Measurements from ENCODE around the gene C21orf91. TPM values are rescaled to one million over a fixed set of nuclear protein-coding genes. Genes with fewer than 3 reads are reported as not detected.

C21orf91 gene
- total RNA-seq, 6 experiments from 2014 or later: 3.2 to 6.3 (median 4.3) TPM

DNA sequence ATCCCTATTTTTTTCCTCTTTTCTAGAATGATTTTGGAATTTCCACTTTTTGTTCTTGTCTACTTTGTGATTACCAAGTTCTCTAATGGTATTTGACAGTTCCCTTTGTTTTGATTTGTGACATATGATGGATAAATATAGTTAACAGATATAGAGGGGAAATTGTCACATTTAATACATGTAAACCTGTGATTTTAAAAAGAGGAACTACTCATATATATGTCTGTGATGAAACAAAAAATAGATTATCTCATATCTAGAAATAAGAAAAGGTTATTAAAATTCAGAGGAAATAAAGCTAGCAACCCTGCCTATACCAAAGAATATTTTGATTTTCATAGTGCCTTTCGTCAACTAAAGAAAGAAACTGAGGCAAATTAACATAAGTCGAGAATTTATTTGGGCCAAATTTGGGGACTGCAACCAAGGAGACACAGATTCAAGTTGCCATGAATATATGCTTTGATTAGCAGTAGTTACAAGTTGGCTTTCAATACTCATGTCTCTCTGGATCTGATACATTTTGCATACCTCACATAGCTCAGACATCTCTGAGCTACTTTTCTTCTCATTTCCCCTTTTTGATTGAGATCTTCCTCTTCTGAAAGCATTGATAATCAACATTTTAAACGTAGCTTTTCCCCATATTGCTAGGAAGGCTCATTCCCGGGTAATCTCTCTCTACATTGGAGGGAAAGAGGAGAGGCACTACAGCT is 15.6 kb upstream of the C21orf91 start:
- WGBS (ENCODE audit: insufficient coverage, low coverage, low lambda C conversion rate, missing lambda C conversion rate): 32% methylated on average over 4 of the region's 4 CpGs
- Histone ChIP-seq H3K27ac (no peak overlapping the region), H3K4me3 (no peak overlapping the region), H3K27me3 (no peaks in the 10 kb centered on the region), H3K4me1 (no peaks in the 10 kb centered on the region), H3K36me3 (no peaks in the 10 kb centered on the region), H3K9me3 (no peaks in the 10 kb centered on the region)
- intact Hi-C loops (cut with DNase I): no loop called here
- no peak for TF ChIP-seq POLR2A (IDR thresholded peaks at IDR 0.05)
- TF ChIP-seq, protein P1, sequence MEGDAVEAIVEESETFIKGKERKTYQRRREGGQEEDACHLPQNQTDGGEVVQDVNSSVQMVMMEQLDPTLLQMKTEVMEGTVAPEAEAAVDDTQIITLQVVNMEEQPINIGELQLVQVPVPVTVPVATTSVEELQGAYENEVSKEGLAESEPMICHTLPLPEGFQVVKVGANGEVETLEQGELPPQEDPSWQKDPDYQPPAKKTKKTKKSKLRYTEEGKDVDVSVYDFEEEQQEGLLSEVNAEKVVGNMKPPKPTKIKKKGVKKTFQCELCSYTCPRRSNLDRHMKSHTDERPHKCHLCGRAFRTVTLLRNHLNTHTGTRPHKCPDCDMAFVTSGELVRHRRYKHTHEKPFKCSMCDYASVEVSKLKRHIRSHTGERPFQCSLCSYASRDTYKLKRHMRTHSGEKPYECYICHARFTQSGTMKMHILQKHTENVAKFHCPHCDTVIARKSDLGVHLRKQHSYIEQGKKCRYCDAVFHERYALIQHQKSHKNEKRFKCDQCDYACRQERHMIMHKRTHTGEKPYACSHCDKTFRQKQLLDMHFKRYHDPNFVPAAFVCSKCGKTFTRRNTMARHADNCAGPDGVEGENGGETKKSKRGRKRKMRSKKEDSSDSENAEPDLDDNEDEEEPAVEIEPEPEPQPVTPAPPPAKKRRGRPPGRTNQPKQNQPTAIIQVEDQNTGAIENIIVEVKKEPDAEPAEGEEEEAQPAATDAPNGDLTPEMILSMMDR (IDR thresholded peaks at IDR 0.05): no peak
- DNase-seq (no peak), ATAC-seq (no peak)

DNA sequence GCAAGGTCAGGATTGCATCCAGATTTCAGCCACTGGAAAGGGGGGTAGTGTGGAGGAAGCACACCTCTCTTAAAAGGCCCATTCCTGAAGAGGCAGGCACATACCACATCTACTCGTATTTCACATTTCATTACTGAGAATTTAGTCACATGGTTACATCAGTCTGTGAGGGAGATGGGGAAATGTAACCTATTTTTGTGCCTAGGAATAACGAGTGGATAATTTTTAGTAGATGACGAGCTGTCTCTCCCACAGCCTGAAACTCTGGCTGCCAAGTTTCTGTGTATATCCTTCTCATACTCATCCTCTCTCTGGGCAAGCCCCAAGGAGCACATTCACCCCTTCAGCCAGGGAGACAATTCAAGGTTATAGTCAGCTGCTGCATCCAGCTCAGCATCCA is 10.3 kb upstream of the C21orf91 start:
- no peak for DNase-seq
- TF ChIP-seq, protein P1 (IDR thresholded peaks at IDR 0.05): no peak
- TF ChIP-seq POLR2A (IDR thresholded peaks at IDR 0.05): no peak
- intact Hi-C loops (cut with DNase I): no loop called here
- Histone ChIP-seq H3K27me3 (no peaks in the 10 kb centered on the region), H3K4me1 (no peaks in the 10 kb centered on the region), H3K4me3 (no peak overlapping the region), H3K36me3 (no peaks in the 10 kb centered on the region), H3K9me3 (no peaks in the 10 kb centered on the region), H3K27ac (no peak overlapping the region)
- ATAC-seq: no peak
- 81% methylated on average over 3 of the region's 3 CpGs for WGBS (ENCODE audit: insufficient coverage, low coverage, low lambda C conversion rate, missing lambda C conversion rate)

DNA sequence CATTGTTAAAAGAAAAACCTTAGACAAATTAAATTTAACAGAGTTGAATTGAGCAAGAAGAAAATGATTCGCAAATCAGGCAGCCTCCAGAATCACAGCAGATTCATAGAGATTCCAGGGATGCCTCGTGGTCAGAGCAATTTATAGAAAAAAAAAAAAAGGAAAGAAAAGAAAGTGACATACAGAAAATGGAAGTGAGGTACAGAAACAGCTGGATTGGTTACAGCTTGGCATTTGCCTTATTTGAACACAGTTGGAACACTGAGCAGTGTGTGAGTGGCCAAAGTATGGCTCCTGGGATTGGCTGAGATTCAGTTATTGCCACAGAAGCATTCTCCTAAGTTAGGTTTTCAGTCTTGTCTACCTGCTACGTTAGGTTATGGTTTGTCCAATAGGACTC is 9.1 kb upstream of the C21orf91 start:
- H3K9me3 ChIP-seq: no peaks in the 10 kb centered on the region
- peak; percentile 82 to 95 (median 88) for ATAC-seq
- TF ChIP-seq, protein P1 (IDR thresholded peaks at IDR 0.05): no peak
- TF ChIP-seq POLR2A (IDR thresholded peaks at IDR 0.05): no peak
- 40% methylated on average over 3 of the region's 3 CpGs for WGBS (ENCODE audit: insufficient coverage, low coverage, low lambda C conversion rate, missing lambda C conversion rate)
- no peaks in the 10 kb centered on the region for H3K4me1 ChIP-seq
- intact Hi-C loops (cut with DNase I): no loop called here
- H3K36me3 ChIP-seq: no peaks in the 10 kb centered on the region
- no peak overlapping the region for H3K4me3 ChIP-seq
- no peaks in the 10 kb centered on the region for H3K27me3 ChIP-seq
- DNase-seq: peak in 1 of 3 donors; percentile 57
- no peak overlapping the region for H3K27ac ChIP-seq

DNA sequence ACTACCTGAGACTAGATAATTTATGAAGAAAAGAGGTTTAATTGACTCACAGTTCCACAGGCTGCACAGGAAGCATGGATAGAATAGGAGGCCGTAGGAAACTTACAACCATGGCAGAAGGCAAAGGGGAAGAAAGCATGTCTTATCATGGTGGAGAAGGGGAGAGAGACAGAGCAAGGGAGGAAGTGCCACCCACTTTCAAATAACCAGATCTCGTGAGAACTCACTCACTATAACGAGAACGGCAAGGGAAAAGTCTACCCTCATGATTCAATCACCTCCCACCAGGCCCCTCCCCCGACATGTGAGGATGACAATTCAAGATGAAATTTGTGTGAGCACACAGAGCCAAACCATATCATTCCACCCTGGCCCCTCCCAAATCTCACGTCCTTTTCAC is 4.7 kb upstream of the C21orf91 start:
- ATAC-seq (no peak), DNase-seq (no peak)
- no peaks in the 10 kb centered on the region for H3K36me3 ChIP-seq
- WGBS (ENCODE audit: insufficient coverage, low coverage, low lambda C conversion rate, missing lambda C conversion rate): 57% methylated on average over 6 of the region's 6 CpGs
- no peaks in the 10 kb centered on the region for H3K4me1 ChIP-seq
- H3K9me3 ChIP-seq: no peaks in the 10 kb centered on the region
- intact Hi-C loops (cut with DNase I): no loop called here
- no peaks in the 10 kb centered on the region for H3K27me3 ChIP-seq
- no peak overlapping the region for H3K4me3 ChIP-seq
- no peak overlapping the region for H3K27ac ChIP-seq
- TF ChIP-seq POLR2A (IDR thresholded peaks at IDR 0.05): no peak
- TF ChIP-seq, protein P1 (IDR thresholded peaks at IDR 0.05): no peak

Data from right lobe of liver (tissue), 6 donors.